ENCODE measurements around the gene APLNR.

Gene APLNR

GRCh38 chr11:57249384-57250319 is 12.6 kb upstream of the APLNR start:
- H3K36me3 ChIP-seq (replicated peaks), result no peaks in the 10 kb centered on the region
- no peak overlapping the region for H3K4me3 ChIP-seq (ENCODE audit: low read depth, low read length)
- H3K27ac ChIP-seq, result no peak overlapping the region
- peak; percentile 92 for TF ChIP-seq CTCF (IDR thresholded peaks at IDR 0.05; ENCODE audit: low read depth, low read length, missing control alignments)
- in situ Hi-C loops (cut with HindIII; ENCODE audit: low pct_ligation_motif_present, low sequenced_read_pairs), result no loop called here
- peak; percentile 71 for DNase-seq
- H3K27me3 ChIP-seq (replicated peaks), result no peaks in the 10 kb centered on the region

GRCh38 chr11:57248780-57249383 is 11.8 kb upstream of the APLNR start:
- Histone ChIP-seq H3K27ac (no peak overlapping the region), H3K4me3 (ENCODE audit: low read depth, low read length) (no peak overlapping the region), H3K27me3 (replicated peaks) (no peaks in the 10 kb centered on the region), H3K36me3 (replicated peaks) (no peaks in the 10 kb centered on the region)
- in situ Hi-C loops (cut with HindIII; ENCODE audit: low pct_ligation_motif_present, low sequenced_read_pairs), result no loop called here
- TF ChIP-seq CTCF (IDR thresholded peaks at IDR 0.05; ENCODE audit: low read depth, low read length, missing control alignments), result peak; percentile 90
- peak; percentile 77 for DNase-seq

GRCh38 chr11:57244911-57245310 is 7.9 kb upstream of the APLNR start:
- no peak for TF ChIP-seq CTCF (IDR thresholded peaks at IDR 0.05; ENCODE audit: low read depth, low read length, missing control alignments)
- Histone ChIP-seq H3K36me3 (replicated peaks) (no peaks in the 10 kb centered on the region), H3K27me3 (replicated peaks) (no peaks in the 10 kb centered on the region), H3K4me3 (ENCODE audit: low read depth, low read length) (no peak overlapping the region), H3K27ac (no peak overlapping the region)
- in situ Hi-C loops (cut with HindIII; ENCODE audit: low pct_ligation_motif_present, low sequenced_read_pairs), result no loop called here
- no peak for DNase-seq

GRCh38 chr11:57241353-57241972 is 4.4 kb upstream of the APLNR start:
- Histone ChIP-seq H3K27me3 (replicated peaks) (peaks cover 2% of the 10 kb centered on the region), H3K4me3 (ENCODE audit: low read depth, low read length) (no peak overlapping the region), H3K36me3 (replicated peaks) (no peaks in the 10 kb centered on the region), H3K27ac (no peak overlapping the region)
- TF ChIP-seq CTCF (IDR thresholded peaks at IDR 0.05; ENCODE audit: low read depth, low read length, missing control alignments), result no peak
- DNase-seq, result no peak
- in situ Hi-C loops (cut with HindIII; ENCODE audit: low pct_ligation_motif_present, low sequenced_read_pairs), result no loop called here

- DNase-seq, result no peak
- Histone ChIP-seq H3K27me3 (replicated peaks) (peaks cover 2% of the 10 kb centered on the region), H3K4me3 (ENCODE audit: low read depth, low read length) (no peak overlapping the region), H3K36me3 (replicated peaks) (no peaks in the 10 kb centered on the region), H3K27ac (no peak overlapping the region)
- no peak for TF ChIP-seq CTCF (IDR thresholded peaks at IDR 0.05; ENCODE audit: low read depth, low read length, missing control alignments)
- in situ Hi-C loops (cut with HindIII; ENCODE audit: low pct_ligation_motif_present, low sequenced_read_pairs), result no loop called here
Measured at GRCh38 chr11:57240757-57241156, 3.7 kb upstream of the APLNR start.

Data from brain microvascular endothelial cell (primary cell).